Measurements from ENCODE around the gene GNPDA1. TPM values are rescaled to one million over a fixed set of nuclear protein-coding genes. Genes with fewer than 3 reads are reported as not detected.
"Not testable (repeated sequence)": the region's sequence is repeated elsewhere in the genome, so short reads cannot be mapped to it uniquely, and the experiment has no call there.

The GNPDA1 gene
- total RNA-seq, 1 experiment from 2014 or later: 52.4 TPM

DNA sequence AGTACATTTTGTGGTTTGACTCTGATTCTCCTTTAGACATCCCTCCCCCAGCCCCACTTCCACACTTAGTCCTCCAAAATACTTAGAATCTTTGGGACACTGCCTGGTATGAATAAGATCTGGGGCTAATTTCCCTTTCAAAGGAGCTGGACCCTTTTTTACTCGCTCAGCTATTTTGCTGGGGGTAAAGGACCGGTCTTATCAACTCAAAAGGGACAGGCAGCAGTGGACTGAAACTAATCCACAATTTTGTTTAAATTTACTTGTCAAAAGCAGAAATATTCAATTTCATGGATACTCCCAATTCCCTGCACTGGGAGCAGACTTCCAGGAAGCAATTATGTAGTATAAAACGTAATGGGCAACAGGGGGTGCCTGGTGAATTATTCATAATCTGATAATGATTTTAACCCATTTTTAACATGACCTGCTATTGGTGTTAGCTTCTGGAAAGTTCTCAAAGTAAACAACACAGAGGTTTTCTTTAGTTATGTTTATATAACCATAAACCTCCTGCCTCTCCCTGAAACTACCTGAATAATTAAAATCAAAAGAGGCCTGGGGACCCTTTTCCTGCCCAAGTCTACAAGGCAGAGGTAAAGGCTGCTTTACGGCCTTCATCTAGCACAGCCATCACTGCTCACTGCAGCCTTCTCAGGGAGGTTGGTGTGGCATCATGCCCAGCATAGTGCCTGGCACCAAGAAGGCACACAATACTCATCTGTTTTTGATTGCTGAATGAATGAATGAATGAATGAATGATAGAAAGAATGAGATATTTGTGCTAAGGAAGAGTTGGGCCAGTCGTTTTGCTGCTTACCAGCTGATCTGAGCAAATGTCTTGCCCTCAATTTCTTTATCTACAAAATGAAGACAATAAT, 44.2 kb upstream of the GNPDA1 start:
- Histone ChIP-seq H3K36me3 (ENCODE audit: insufficient read depth, low read length, poor library complexity, severe bottlenecking) (no peaks in the 10 kb centered on the region), H3K4me1 (ENCODE audit: insufficient read depth, low read length, poor library complexity, severe bottlenecking) (peaks cover 55% of the 10 kb centered on the region), H3K27ac (ENCODE audit: low read depth, low read length, poor library complexity, severe bottlenecking) (peak overlapping the region; percentile 39), H3K27me3 (replicated peaks; ENCODE audit: insufficient read depth, low read depth, low read length, poor library complexity) (no peaks in the 10 kb centered on the region), H3K4me3 (ENCODE audit: low read depth, low read length, poor library complexity, severe bottlenecking) (no peak overlapping the region), H3K9me3 (ENCODE audit: low read depth, low read length, poor library complexity, severe bottlenecking) (no peaks in the 10 kb centered on the region)
- BruUV-seq (replicated peaks): no TSS peak
- DNase-seq (ENCODE audit: low spot score): peak; percentile 86
- intact Hi-C loops (cut with micrococcal nuclease; ENCODE audit: unreplicated experiment): loop anchor here (2.0 to 5.0 kb wide), 2 partner anchors 52 to 70 kb away; partner anchors contain the start of gene NDFIP1
- CTCF ChIA-PET: no interaction called here
- POLR2A ChIA-PET (ENCODE audit: low non-redundant PET): no interaction called here
- TF ChIP-seq, protein P1, sequence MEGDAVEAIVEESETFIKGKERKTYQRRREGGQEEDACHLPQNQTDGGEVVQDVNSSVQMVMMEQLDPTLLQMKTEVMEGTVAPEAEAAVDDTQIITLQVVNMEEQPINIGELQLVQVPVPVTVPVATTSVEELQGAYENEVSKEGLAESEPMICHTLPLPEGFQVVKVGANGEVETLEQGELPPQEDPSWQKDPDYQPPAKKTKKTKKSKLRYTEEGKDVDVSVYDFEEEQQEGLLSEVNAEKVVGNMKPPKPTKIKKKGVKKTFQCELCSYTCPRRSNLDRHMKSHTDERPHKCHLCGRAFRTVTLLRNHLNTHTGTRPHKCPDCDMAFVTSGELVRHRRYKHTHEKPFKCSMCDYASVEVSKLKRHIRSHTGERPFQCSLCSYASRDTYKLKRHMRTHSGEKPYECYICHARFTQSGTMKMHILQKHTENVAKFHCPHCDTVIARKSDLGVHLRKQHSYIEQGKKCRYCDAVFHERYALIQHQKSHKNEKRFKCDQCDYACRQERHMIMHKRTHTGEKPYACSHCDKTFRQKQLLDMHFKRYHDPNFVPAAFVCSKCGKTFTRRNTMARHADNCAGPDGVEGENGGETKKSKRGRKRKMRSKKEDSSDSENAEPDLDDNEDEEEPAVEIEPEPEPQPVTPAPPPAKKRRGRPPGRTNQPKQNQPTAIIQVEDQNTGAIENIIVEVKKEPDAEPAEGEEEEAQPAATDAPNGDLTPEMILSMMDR (conservative IDR thresholded peaks at IDR 0.05; ENCODE audit: low read depth, low read length): no peak
- no peak for TF ChIP-seq EZH2 (IDR thresholded peaks at IDR 0.05; ENCODE audit: borderline replicate concordance, low read depth, low read length, poor library complexity, severe bottlenecking)

DNA sequence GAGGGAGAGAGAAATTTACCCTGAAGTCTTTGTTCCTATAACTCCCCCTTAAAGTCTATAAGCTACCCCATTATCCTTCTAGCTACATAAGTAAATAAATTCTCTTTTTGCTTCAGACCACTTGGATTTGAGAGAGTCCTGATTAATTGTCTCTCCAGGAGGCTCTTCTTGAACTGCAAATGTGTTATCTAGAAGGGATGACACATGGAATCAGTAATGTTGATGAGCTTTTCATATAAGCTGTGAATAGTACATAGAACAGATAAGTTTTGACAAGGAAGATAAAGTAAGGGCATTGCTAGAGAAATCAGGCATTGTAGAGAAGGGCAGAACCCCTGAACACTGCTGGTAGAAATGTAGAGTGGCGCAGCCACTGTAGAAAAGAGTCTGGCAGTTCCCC, 42.5 kb upstream of the GNPDA1 start:
- Histone ChIP-seq H3K4me3 (ENCODE audit: low read depth, low read length, poor library complexity, severe bottlenecking) (no peak overlapping the region), H3K36me3 (ENCODE audit: insufficient read depth, low read length, poor library complexity, severe bottlenecking) (no peaks in the 10 kb centered on the region), H3K27ac (ENCODE audit: low read depth, low read length, poor library complexity, severe bottlenecking) (no peak overlapping the region), H3K9me3 (ENCODE audit: low read depth, low read length, poor library complexity, severe bottlenecking) (no peaks in the 10 kb centered on the region), H3K4me1 (ENCODE audit: insufficient read depth, low read length, poor library complexity, severe bottlenecking) (peaks cover 55% of the 10 kb centered on the region), H3K27me3 (replicated peaks; ENCODE audit: insufficient read depth, low read depth, low read length, poor library complexity) (no peaks in the 10 kb centered on the region)
- intact Hi-C loops (cut with micrococcal nuclease; ENCODE audit: unreplicated experiment): loop anchor here (5.0 kb wide), 1 partner anchor 72 kb away; no protein-coding TSS in a partner anchor
- no peak for TF ChIP-seq EZH2 (IDR thresholded peaks at IDR 0.05; ENCODE audit: borderline replicate concordance, low read depth, low read length, poor library complexity, severe bottlenecking)
- TF ChIP-seq, protein P1 (conservative IDR thresholded peaks at IDR 0.05; ENCODE audit: low read depth, low read length): no peak
- ChIA-PET CTCF (no interaction called here), POLR2A (ENCODE audit: low non-redundant PET) (no interaction called here)
- no peak for DNase-seq (ENCODE audit: low spot score)
- no TSS peak for BruUV-seq (replicated peaks)

DNA sequence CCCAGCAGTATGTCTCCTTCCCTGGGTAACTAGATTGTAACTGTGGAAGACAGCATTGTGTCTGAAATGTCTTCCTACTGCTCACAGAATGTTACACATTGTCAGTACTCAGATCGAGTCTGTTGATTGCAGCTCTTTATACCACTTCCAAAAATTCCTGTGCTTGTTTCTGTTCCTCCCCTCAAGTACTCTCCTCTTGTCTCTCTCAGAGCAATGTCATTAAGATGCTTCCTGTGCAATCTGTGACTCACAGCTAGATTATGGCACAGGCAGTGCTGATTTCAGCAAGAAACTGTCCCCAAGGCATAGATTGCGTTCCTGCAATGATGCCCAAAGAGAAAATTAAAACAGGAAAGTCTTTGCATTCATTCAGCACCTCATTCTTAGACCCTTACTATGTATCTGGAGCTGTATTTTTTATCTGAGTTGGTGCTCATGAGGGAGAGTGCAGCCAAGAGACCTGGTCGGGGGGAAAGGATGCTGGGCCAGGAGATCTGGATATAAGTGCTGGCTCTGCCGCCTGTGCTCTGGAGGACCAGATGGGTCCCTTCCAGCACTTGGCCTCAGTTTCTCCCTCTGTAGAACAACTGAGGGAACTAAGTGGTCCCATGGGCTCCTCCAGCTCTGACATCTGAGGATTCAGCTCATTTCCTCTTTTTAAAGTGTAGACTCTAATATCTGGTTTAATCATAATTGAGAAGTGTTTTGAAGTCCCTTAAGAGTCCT, 40.8 kb upstream of the GNPDA1 start:
- ChIA-PET POLR2A (ENCODE audit: low non-redundant PET) (interaction anchor here (0.6 to 1.1 kb wide), 2 partner anchors 10 to 657 kb away, joined by 3 to 11 read pairs; no protein-coding TSS in a partner anchor), CTCF (interaction anchor here (0.6 to 0.9 kb wide), 3 partner anchors 24 to 145 kb away, joined by 3 to 6 read pairs (median 3); no protein-coding TSS in a partner anchor)
- H3K4me1 ChIP-seq (ENCODE audit: insufficient read depth, low read length, poor library complexity, severe bottlenecking): peaks cover 55% of the 10 kb centered on the region
- H3K27ac ChIP-seq (ENCODE audit: low read depth, low read length, poor library complexity, severe bottlenecking): peak overlapping the region; percentile 83
- no peak for TF ChIP-seq EZH2 (IDR thresholded peaks at IDR 0.05; ENCODE audit: borderline replicate concordance, low read depth, low read length, poor library complexity, severe bottlenecking)
- TF ChIP-seq, protein P1 (conservative IDR thresholded peaks at IDR 0.05; ENCODE audit: low read depth, low read length): no peak
- H3K4me3 ChIP-seq (ENCODE audit: low read depth, low read length, poor library complexity, severe bottlenecking): no peak overlapping the region
- BruUV-seq (replicated peaks): no TSS peak
- intact Hi-C loops (cut with micrococcal nuclease; ENCODE audit: unreplicated experiment): no loop called here
- DNase-seq (ENCODE audit: low spot score): peak; percentile 98
- H3K36me3 ChIP-seq (ENCODE audit: insufficient read depth, low read length, poor library complexity, severe bottlenecking): no peaks in the 10 kb centered on the region
- H3K9me3 ChIP-seq (ENCODE audit: low read depth, low read length, poor library complexity, severe bottlenecking): no peaks in the 10 kb centered on the region
- H3K27me3 ChIP-seq (replicated peaks; ENCODE audit: insufficient read depth, low read depth, low read length, poor library complexity): no peaks in the 10 kb centered on the region

DNA sequence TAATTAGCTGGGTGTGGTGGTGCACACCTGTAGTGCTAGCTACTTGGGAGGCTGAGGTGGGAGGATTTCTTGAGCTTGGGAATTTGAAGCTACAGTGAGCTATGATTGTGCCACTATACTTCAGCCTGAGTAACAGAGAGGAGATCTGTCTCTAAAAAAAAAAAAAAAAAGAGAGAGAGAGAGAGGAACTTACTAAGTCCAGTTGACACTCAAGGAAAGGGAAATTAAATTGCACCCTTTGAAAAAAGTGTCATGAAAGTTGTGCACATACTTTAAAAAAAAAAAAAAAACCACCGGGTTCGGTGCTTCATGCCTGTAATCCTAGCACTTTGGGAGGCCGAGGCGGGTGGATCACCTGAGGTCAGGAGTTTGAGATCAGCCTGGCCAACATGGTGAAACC, 39.2 kb upstream of the GNPDA1 start:
- H3K36me3 ChIP-seq (ENCODE audit: insufficient read depth, low read length, poor library complexity, severe bottlenecking); H3K4me3 ChIP-seq (ENCODE audit: low read depth, low read length, poor library complexity, severe bottlenecking); BruUV-seq (replicated peaks); H3K27ac ChIP-seq (ENCODE audit: low read depth, low read length, poor library complexity, severe bottlenecking); DNase-seq (ENCODE audit: low spot score); H3K9me3 ChIP-seq (ENCODE audit: low read depth, low read length, poor library complexity, severe bottlenecking); CTCF ChIA-PET; intact Hi-C loops (cut with micrococcal nuclease; ENCODE audit: unreplicated experiment); POLR2A ChIA-PET (ENCODE audit: low non-redundant PET); H3K27me3 ChIP-seq (replicated peaks; ENCODE audit: insufficient read depth, low read depth, low read length, poor library complexity): not testable (repeated sequence)
- H3K4me1 ChIP-seq (ENCODE audit: insufficient read depth, low read length, poor library complexity, severe bottlenecking): peaks cover 45% of the 10 kb centered on the region
